H1 (cell line): ENCODE data around the gene CTDP1. TPM values are rescaled to one million over a fixed set of nuclear protein-coding genes. Genes with fewer than 3 reads are reported as not detected.

Experiments
- CBX5 ChIP-seq: fragments of 300-800, 300-1000 bp; sonication (generic); IDR thresholded peaks from 2 replicates; pipeline ENCODE4 v1.7.1; 2016; ENCODE audit warnings: antibody characterized with exemption, low read length, low read depth
- CEBPB ChIP-seq: IDR thresholded peaks from 2 replicates; pipeline ENCODE4 v1.6.1; 2012; ENCODE audit warnings: low read depth, low read length
- CHD7 ChIP-seq: fragments of 300-600 bp; sonication (generic); IDR thresholded peaks from 2 replicates; pipeline ENCODE4 v1.7.1; 2012; ENCODE audit warnings: low read length, moderate library complexity, mild to moderate bottlenecking, inconsistent platforms; ENCODE audit not compliant: insufficient replicate concordance
- GABPA ChIP-seq: IDR thresholded peaks from 2 replicates; pipeline ENCODE4 v1.6.1; 2011; ENCODE audit warnings: mild to moderate bottlenecking, low read length, moderate library complexity, borderline replicate concordance; ENCODE audit not compliant: insufficient read depth
- HDAC2 ChIP-seq, 2 experiments: fragments of 300-600 bp in 1 of 2; sonication (generic) in 1 of 2; IDR thresholded peaks; 2 replicates each; pipeline ENCODE4 v1.6.1; 2011 to 2012; ENCODE audit warnings: low read depth in 2 of 2, low read length in 2 of 2, mild to moderate bottlenecking in 2 of 2, moderate library complexity in 2 of 2, borderline replicate concordance in 1 of 2, inconsistent platforms in 1 of 2
- POU5F1 ChIP-seq: IDR thresholded peaks from 2 replicates; pipeline ENCODE4 v1.6.1; 2011; ENCODE audit warnings: low read depth, mild to moderate bottlenecking, low read length, moderate library complexity
- SAP30 ChIP-seq: fragments of 300-600 bp; sonication (generic); IDR thresholded peaks from 2 replicates; pipeline ENCODE4 v1.7.1; 2012; ENCODE audit warnings: low read length, moderate library complexity, mild to moderate bottlenecking, inconsistent platforms; ENCODE audit not compliant: insufficient read depth, insufficient replicate concordance
- SP2 ChIP-seq: IDR thresholded peaks from 2 replicates; pipeline ENCODE4 v1.6.1; 2012; ENCODE audit warnings: mild to moderate bottlenecking, low read length, inconsistent platforms
- TAF1 ChIP-seq: IDR thresholded peaks from 2 replicates; pipeline ENCODE4 v1.6.1; 2011; ENCODE audit warnings: mild to moderate bottlenecking, low read depth, low read length
- TEAD4 ChIP-seq: IDR thresholded peaks from 2 replicates; pipeline ENCODE4 v1.6.1; 2012; ENCODE audit warnings: low read depth, low read length, inconsistent platforms, mixed read lengths
- polyA plus RNA-seq, 7 experiments: library from polyadenylated mRNA; depleted of rRNA in 3 of 7; stranded (reverse) in 5 of 7; unstranded in 2 of 7; fragments of >200 nt in 5 of 7; fragments of 200-250 nt in 2 of 7; gene quantifications; 1 replicate in 5 of 7; 2 replicates in 1 of 7; 4 replicates in 1 of 7; pipeline versions ENCODE4 v1.2.1 to v1.2.3, GENCODE V29; 2011 to 2013; ENCODE audit warnings: missing spikeins in 2 of 7, mixed read lengths in 2 of 7
- total RNA-seq: library from RNA; stranded (reverse); fragmentation: NEBNext Ultra II Directional; extraction: Animal tissue kit (Norgen Biotek cat#: 25700); gene quantifications from 2 replicates; pipeline ENCODE4 v1.2.1, GENCODE V29; 2021

The CTDP1 gene
- total and polyA plus RNA-seq, 2 of the 8 experiments (the other 6 are each of a cell fraction or from before 2014, with no cell fraction given): 16.6 to 37.0 TPM

DNA sequence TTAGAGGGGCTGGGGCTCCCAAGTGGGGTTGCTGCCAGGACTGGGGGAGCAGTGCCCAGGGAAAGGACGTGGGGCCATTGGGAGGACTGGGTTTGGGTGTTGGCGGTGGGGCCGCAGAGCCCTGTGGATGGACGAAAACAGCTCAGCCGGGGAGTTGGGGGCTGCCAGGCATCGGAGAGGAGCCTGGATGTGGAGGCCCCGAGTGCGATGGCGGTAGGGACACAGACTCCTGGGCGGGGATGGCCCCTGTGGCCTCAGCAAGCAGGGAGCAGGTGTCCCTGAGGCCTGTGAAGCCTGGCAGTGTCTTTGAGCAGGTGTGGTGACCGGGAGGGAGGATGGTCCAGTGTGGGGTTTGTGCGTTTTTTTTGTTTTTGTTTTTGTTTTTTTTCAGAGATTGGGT is 13.3 kb downstream of the CTDP1 start (continued):
- no peak for TF ChIP-seq CHD7
- TF ChIP-seq SP2: no peak
- no peak for TF ChIP-seq HDAC2 (IDR thresholded peaks at IDR 0.05; ENCODE audit: borderline replicate concordance in 1 of 2, low read depth in 2 of 2, low read length in 2 of 2)
- no peak for TF ChIP-seq POU5F1
- no peak for TF ChIP-seq CEBPB
- TF ChIP-seq SAP30: no peak
- TF ChIP-seq TAF1: no peak
- TF ChIP-seq TEAD4: no peak
- TF ChIP-seq GABPA: no peak
- TF ChIP-seq CBX5: no peak
